ENCODE results near the gene IQCM. TPM values are rescaled to one million over a fixed set of nuclear protein-coding genes. Genes with fewer than 3 reads are reported as not detected.

IQCM gene
- total RNA-seq, 1 experiment from 2014 or later, result 0.11 TPM

DNA sequence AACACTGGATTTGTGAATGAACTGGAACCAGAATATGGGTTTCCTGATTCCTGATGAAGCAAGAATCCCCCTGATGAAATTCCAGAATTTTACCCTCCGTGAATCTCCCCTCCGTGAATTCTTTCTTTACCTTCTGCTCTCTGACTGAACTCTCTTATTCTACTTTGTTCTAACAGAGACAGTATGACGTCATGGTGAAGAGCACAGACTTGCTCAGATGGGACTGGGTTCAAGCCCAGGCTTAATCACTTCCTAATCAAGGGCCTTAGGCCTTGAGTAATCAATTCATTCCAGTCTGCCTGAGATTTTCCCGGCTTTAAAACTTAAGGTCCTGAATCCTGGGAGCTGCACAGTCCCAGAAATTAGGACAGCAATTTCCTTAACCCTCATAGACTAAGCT lies 64.5 kb downstream of the IQCM start (continued):
- no peak for TF ChIP-seq MXD4 (CRISPR knock-in tag; IDR thresholded peaks at IDR 0.05; ENCODE audit: borderline replicate concordance)
- TF ChIP-seq ESRRA (CRISPR knock-in tag; IDR thresholded peaks at IDR 0.05; ENCODE audit: borderline replicate concordance), result no peak
- no peak for TF ChIP-seq SMAD4 (CRISPR knock-in tag; IDR thresholded peaks at IDR 0.05)
- no peak for TF ChIP-seq TEAD4 (CRISPR knock-in tag; IDR thresholded peaks at IDR 0.05)
- TF ChIP-seq, protein P1, sequence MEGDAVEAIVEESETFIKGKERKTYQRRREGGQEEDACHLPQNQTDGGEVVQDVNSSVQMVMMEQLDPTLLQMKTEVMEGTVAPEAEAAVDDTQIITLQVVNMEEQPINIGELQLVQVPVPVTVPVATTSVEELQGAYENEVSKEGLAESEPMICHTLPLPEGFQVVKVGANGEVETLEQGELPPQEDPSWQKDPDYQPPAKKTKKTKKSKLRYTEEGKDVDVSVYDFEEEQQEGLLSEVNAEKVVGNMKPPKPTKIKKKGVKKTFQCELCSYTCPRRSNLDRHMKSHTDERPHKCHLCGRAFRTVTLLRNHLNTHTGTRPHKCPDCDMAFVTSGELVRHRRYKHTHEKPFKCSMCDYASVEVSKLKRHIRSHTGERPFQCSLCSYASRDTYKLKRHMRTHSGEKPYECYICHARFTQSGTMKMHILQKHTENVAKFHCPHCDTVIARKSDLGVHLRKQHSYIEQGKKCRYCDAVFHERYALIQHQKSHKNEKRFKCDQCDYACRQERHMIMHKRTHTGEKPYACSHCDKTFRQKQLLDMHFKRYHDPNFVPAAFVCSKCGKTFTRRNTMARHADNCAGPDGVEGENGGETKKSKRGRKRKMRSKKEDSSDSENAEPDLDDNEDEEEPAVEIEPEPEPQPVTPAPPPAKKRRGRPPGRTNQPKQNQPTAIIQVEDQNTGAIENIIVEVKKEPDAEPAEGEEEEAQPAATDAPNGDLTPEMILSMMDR (IDR thresholded peaks at IDR 0.05), result no peak

DNA sequence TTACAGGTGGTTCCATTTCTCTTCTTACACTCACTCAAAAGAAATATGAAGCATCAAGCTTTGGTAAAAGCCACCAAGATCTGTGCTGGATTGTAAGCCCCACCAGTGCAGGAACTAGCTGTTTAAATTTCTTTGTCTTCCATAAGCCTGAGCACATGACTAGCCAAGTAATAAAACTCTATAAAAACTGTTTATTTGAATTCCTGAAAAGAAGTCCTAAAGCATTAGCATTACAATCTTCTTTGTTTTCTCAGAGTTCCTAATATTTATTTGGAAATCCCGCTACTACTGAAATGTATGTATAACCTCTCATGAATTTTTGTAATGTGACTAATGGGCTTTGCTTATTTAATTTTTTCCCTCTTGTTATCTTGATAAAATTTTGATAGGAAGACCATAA lies 65.9 kb downstream of the IQCM start:
- DNase-seq (ENCODE audit: low spot score), result no peak
- ChIA-PET CTCF (interaction anchor here (0.7 kb wide), 1 partner anchor 33 kb away, joined by 3 read pairs; no protein-coding TSS in a partner anchor), POLR2A (no interaction called here)
- Mint-ChIP-seq H3K4me3 (no peak overlapping the region), H3K36me3 (no peaks in the 10 kb centered on the region), H3K27ac (no peak overlapping the region), H3K4me1 (peaks cover 3% of the 10 kb centered on the region), H3K27me3 (ENCODE audit: low read depth) (no peaks in the 10 kb centered on the region), H3K9me3 (no peaks in the 10 kb centered on the region)
- ATAC-seq, result no peak
- TF ChIP-seq JAZF1 (CRISPR knock-in tag; IDR thresholded peaks at IDR 0.05) (no peak), CREM (CRISPR knock-in tag; IDR thresholded peaks at IDR 0.05) (no peak), IRF2 (CRISPR knock-in tag; IDR thresholded peaks at IDR 0.05; ENCODE audit: borderline replicate concordance, low read depth) (no peak), NFYB (CRISPR knock-in tag; conservative IDR thresholded peaks at IDR 0.05; ENCODE audit: low read depth) (no peak), ZNF219 (CRISPR knock-in tag; IDR thresholded peaks at IDR 0.05; ENCODE audit: borderline replicate concordance) (no peak), ZNF423 (CRISPR knock-in tag; IDR thresholded peaks at IDR 0.05) (no peak), GTF2I (CRISPR knock-in tag; conservative IDR thresholded peaks at IDR 0.05) (no peak), GABPB1 (CRISPR knock-in tag; IDR thresholded peaks at IDR 0.05) (no peak), OVOL2 (CRISPR knock-in tag; IDR thresholded peaks at IDR 0.05; ENCODE audit: borderline replicate concordance) (no peak), RORB (CRISPR knock-in tag; IDR thresholded peaks at IDR 0.05) (no peak), PRRX2 (CRISPR knock-in tag; IDR thresholded peaks at IDR 0.05) (no peak), NFE2L1 (CRISPR knock-in tag; IDR thresholded peaks at IDR 0.05) (no peak), ZNF263 (CRISPR knock-in tag; IDR thresholded peaks at IDR 0.05; ENCODE audit: low read depth) (no peak)
- TF ChIP-seq, protein P2, sequence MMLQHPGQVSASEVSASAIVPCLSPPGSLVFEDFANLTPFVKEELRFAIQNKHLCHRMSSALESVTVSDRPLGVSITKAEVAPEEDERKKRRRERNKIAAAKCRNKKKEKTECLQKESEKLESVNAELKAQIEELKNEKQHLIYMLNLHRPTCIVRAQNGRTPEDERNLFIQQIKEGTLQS (CRISPR knock-in tag; conservative IDR thresholded peaks at IDR 0.05), result no peak
- TF ChIP-seq, protein P3, sequence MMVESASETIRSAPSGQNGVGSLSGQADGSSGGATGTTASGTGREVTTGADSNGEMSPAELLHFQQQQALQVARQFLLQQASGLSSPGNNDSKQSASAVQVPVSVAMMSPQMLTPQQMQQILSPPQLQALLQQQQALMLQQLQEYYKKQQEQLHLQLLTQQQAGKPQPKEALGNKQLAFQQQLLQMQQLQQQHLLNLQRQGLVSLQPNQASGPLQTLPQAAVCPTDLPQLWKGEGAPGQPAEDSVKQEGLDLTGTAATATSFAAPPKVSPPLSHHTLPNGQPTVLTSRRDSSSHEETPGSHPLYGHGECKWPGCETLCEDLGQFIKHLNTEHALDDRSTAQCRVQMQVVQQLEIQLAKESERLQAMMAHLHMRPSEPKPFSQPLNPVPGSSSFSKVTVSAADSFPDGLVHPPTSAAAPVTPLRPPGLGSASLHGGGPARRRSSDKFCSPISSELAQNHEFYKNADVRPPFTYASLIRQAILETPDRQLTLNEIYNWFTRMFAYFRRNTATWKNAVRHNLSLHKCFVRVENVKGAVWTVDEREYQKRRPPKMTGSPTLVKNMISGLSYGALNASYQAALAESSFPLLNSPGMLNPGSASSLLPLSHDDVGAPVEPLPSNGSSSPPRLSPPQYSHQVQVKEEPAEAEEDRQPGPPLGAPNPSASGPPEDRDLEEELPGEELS (CRISPR knock-in tag; IDR thresholded peaks at IDR 0.05), result no peak
- TF ChIP-seq, protein P4, sequence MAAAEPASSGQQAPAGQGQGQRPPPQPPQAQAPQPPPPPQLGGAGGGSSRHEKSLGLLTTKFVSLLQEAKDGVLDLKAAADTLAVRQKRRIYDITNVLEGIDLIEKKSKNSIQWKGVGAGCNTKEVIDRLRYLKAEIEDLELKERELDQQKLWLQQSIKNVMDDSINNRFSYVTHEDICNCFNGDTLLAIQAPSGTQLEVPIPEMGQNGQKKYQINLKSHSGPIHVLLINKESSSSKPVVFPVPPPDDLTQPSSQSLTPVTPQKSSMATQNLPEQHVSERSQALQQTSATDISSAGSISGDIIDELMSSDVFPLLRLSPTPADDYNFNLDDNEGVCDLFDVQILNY (CRISPR knock-in tag; IDR thresholded peaks at IDR 0.05), result no peak
- TF ChIP-seq, protein P5, sequence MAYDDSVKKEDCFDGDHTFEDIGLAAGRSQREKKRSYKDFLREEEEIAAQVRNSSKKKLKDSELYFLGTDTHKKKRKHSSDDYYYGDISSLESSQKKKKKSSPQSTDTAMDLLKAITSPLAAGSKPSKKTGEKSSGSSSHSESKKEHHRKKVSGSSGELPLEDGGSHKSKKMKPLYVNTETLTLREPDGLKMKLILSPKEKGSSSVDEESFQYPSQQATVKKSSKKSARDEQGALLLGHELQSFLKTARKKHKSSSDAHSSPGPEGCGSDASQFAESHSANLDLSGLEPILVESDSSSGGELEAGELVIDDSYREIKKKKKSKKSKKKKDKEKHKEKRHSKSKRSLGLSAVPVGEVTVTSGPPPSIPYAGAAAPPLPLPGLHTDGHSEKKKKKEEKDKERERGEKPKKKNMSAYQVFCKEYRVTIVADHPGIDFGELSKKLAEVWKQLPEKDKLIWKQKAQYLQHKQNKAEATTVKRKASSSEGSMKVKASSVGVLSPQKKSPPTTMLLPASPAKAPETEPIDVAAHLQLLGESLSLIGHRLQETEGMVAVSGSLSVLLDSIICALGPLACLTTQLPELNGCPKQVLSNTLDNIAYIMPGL (CRISPR knock-in tag; IDR thresholded peaks at IDR 0.05), result no peak
- TF ChIP-seq, protein P6, sequence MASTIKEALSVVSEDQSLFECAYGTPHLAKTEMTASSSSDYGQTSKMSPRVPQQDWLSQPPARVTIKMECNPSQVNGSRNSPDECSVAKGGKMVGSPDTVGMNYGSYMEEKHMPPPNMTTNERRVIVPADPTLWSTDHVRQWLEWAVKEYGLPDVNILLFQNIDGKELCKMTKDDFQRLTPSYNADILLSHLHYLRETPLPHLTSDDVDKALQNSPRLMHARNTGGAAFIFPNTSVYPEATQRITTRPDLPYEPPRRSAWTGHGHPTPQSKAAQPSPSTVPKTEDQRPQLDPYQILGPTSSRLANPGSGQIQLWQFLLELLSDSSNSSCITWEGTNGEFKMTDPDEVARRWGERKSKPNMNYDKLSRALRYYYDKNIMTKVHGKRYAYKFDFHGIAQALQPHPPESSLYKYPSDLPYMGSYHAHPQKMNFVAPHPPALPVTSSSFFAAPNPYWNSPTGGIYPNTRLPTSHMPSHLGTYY (CRISPR knock-in tag; IDR thresholded peaks at IDR 0.05), result no peak
- TF ChIP-seq, protein P7, sequence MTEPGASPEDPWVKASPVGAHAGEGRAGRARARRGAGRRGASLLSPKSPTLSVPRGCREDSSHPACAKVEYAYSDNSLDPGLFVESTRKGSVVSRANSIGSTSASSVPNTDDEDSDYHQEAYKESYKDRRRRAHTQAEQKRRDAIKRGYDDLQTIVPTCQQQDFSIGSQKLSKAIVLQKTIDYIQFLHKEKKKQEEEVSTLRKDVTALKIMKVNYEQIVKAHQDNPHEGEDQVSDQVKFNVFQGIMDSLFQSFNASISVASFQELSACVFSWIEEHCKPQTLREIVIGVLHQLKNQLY (CRISPR knock-in tag; IDR thresholded peaks at IDR 0.05), result no peak
- TF ChIP-seq, protein P8, sequence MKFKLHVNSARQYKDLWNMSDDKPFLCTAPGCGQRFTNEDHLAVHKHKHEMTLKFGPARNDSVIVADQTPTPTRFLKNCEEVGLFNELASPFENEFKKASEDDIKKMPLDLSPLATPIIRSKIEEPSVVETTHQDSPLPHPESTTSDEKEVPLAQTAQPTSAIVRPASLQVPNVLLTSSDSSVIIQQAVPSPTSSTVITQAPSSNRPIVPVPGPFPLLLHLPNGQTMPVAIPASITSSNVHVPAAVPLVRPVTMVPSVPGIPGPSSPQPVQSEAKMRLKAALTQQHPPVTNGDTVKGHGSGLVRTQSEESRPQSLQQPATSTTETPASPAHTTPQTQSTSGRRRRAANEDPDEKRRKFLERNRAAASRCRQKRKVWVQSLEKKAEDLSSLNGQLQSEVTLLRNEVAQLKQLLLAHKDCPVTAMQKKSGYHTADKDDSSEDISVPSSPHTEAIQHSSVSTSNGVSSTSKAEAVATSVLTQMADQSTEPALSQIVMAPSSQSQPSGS (CRISPR knock-in tag; IDR thresholded peaks at IDR 0.05; ENCODE audit: borderline replicate concordance, low read depth), result no peak
